Measurements from ENCODE around the gene GCDH. TPM values are rescaled to one million over a fixed set of nuclear protein-coding genes. Genes with fewer than 3 reads are reported as not detected.

GCDH gene
- total and polyA plus RNA-seq, 2 of the 8 experiments (the other 6 are each of a cell fraction or from before 2014, with no cell fraction given) = 67.3 to 89.4 TPM

DNA sequence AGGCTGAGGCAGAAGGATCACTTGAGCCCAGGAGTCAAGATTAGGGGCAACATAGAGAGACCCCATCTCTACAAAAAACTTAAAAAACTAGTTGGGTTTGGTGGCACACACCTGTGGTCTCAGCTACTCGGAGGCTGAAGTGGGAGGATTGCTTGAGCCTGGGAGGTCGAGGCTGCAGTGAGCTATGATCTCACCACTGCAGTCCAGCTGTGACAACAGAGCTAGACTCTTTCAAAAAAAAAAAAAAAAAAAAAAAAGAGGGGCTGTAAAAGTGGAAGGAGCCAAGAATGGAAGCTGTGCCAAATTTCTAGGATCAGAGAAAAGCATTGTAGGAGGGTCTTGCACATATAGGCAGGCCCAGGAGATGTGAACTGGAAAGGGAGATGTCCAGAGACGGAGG is 19.3 kb upstream of the GCDH start:
- Histone ChIP-seq H3K27me3 (replicated peaks in 1 of 4; ENCODE audit: control insufficient read depth in 3 of 4, extremely low read depth in 1 of 4, insufficient read depth in 3 of 4, low read length in 3 of 4) (no peaks in the 10 kb centered on the region), H3K79me1 (ENCODE audit: low read depth, low read length) (no peaks in the 10 kb centered on the region), H4K5ac (ENCODE audit: insufficient read length, low read depth, low read length) (no peak overlapping the region), H3K23me2 (ENCODE audit: low read depth, low read length) (peaks cover 8% of the 10 kb centered on the region; the same call in 1 of the 2 replicates), H4K20me1 (replicated peaks in 1 of 2; ENCODE audit: control insufficient read depth in 1 of 2, insufficient read depth in 2 of 2, low read length in 2 of 2) (peaks cover 0 to 2% of the 10 kb centered on the region in 2 experiments), H3K4me1 (replicated peaks in 1 of 4; ENCODE audit: control insufficient read depth in 3 of 4, insufficient read depth in 4 of 4, low read length in 3 of 4) (peaks cover 1 to 5% (median 3%) of the 10 kb centered on the region in 4 experiments; a peak in 5 of 7 replicates), H3K4ac (replicated peaks; ENCODE audit: insufficient read length, low read depth, low read length) (no peak overlapping the region), H2BK12ac (ENCODE audit: low read depth, low read length) (no peak overlapping the region), H3K36me3 (ENCODE audit: control insufficient read depth in 2 of 4, insufficient read depth in 4 of 4, low read length in 3 of 4) (peaks cover 0 to 27% (median 13%) of the 10 kb centered on the region in 4 experiments), H4K91ac (replicated peaks; ENCODE audit: insufficient read length, low read length) (no peak overlapping the region), H2BK5ac (ENCODE audit: low read depth, low read length) (no peak overlapping the region), H3K27ac (ENCODE audit: low read depth, low read length) (no peak overlapping the region), H3K9me3 (ENCODE audit: insufficient read depth in 2 of 2, low read depth in 1 of 2, low read length in 1 of 2) (peaks cover 0 to 5% of the 10 kb centered on the region in 2 experiments; a peak in 1 of 4 replicates), H3K56ac (replicated peaks; ENCODE audit: insufficient read length, low read depth, low read length) (no peak overlapping the region), H4K8ac (ENCODE audit: extremely low read depth, insufficient read depth, low read length) (no peak overlapping the region), H3K18ac (ENCODE audit: extremely low read depth, low read length) (no peak overlapping the region), H3K79me2 (ENCODE audit: control insufficient read depth in 1 of 2, insufficient read depth in 2 of 2, low read length in 2 of 2) (no peaks in the 10 kb centered on the region), H3K14ac (ENCODE audit: insufficient read length) (no peak overlapping the region), H2BK120ac (replicated peaks; ENCODE audit: low read depth, low read length) (no peak overlapping the region), H2AFZ (ENCODE audit: low read length) (no peak overlapping the region), H3K4me3 (ENCODE audit: extremely low read depth in 1 of 4, insufficient read depth in 2 of 4, low read depth in 3 of 4, low read length in 4 of 4) (no peak overlapping the region), H3K23ac (ENCODE audit: insufficient read length) (no peak overlapping the region), H2BK15ac (ENCODE audit: low read length) (no peak overlapping the region), H3K4me2 (ENCODE audit: insufficient read depth in 1 of 2, low read depth in 2 of 2, low read length in 2 of 2) (no peak overlapping the region), H2AK5ac (ENCODE audit: low read depth, low read length) (no peak overlapping the region), H3K9ac (replicated peaks in 1 of 4; ENCODE audit: extremely low read depth in 1 of 4, low read depth in 3 of 4, low read length in 3 of 4) (no peak overlapping the region), H2BK20ac (ENCODE audit: low read length) (no peak overlapping the region)
- POLR2A ChIA-PET (ENCODE audit: partially characterized antibody) = interaction anchor here (0.7 to 2.4 kb wide), 4 partner anchors 9 to 281 kb away, joined by 3 to 6 read pairs (median 4); no protein-coding TSS in a partner anchor
- FAIRE-seq = no peak
- 85% methylated on average over 3 of the region's 3 CpGs; no CpG with 5 or more reads in 1 of the 2 experiments for WGBS, 2 experiments (ENCODE audit: extremely low coverage in 1 of 2, insufficient coverage in 1 of 2, insufficient read length in 1 of 2, insufficient replicate concordance in 2 of 2, low coverage in 1 of 2, low lambda C conversion rate in 2 of 2, missing lambda C conversion rate in 1 of 2)
- no peak for DNase-seq (ENCODE audit: low read depth in 1 of 2, low spot score in 2 of 2)
- CTCF ChIA-PET (ENCODE audit: partially characterized antibody) = interaction anchor here (1.3 to 1.9 kb wide), 2 partner anchors 13 to 24 kb away, joined by 3 to 6 read pairs; no protein-coding TSS in a partner anchor
- TF ChIP-seq MAFK (IDR thresholded peaks at IDR 0.05; ENCODE audit: low read depth, low read length) = no peak
- TF ChIP-seq RNF2 (IDR thresholded peaks at IDR 0.05; ENCODE audit: borderline replicate concordance, low read depth, low read length, missing control alignments, poor library complexity, severe bottlenecking) = no peak
- TF ChIP-seq EP300 (IDR thresholded peaks at IDR 0.05; ENCODE audit: borderline replicate concordance in 1 of 2, low read depth in 2 of 2, low read length in 2 of 2) = no peak
- TF ChIP-seq NANOG (IDR thresholded peaks at IDR 0.05; ENCODE audit: insufficient read depth, low read depth, low read length, poor library complexity, severe bottlenecking) = no peak
- TF ChIP-seq JUN (IDR thresholded peaks at IDR 0.05; ENCODE audit: low read depth, low read length) = no peak
- no peak for TF ChIP-seq CBX5 (IDR thresholded peaks at IDR 0.05; ENCODE audit: low read depth, low read length)
- TF ChIP-seq PHF8 (conservative IDR thresholded peaks at IDR 0.05; ENCODE audit: low read depth, low read length) = no peak
- TF ChIP-seq TCF12 (IDR thresholded peaks at IDR 0.05; ENCODE audit: low read depth, low read length) = no peak
- no peak for TF ChIP-seq SIX5 (IDR thresholded peaks at IDR 0.05; ENCODE audit: low read depth, low read length)
- TF ChIP-seq CTBP2 (IDR thresholded peaks at IDR 0.05; ENCODE audit: borderline replicate concordance, insufficient read depth, insufficient read length, low read length) = no peak
- TF ChIP-seq ZNF274 (IDR thresholded peaks at IDR 0.05; ENCODE audit: borderline replicate concordance, extremely low read depth, low read length) = no peak
- no peak for TF ChIP-seq SUZ12 (IDR thresholded peaks at IDR 0.05; ENCODE audit: low read length)
- no peak for TF ChIP-seq SAP30 (IDR thresholded peaks at IDR 0.05; ENCODE audit: insufficient read depth, insufficient replicate concordance, low read length)
